K562 (cell line): ENCODE data around the gene PGF. TPM values are rescaled to one million over a fixed set of nuclear protein-coding genes. Genes with fewer than 3 reads are reported as not detected.

Source experiments
- ATAC-seq: fragments of 200-7000 bp; cut with Tn5 transposase; 3 replicates; pipeline ENCODE4 v1.9.1; 2020; ENCODE audit warnings: moderate library complexity
- BruUV-seq: library from RNA; stranded (reverse); fragments of 400-500 nt; replicated peaks from 2 replicates; lab custom pipeline; 2021; lab: Mats Ljungman, UMichigan
- CTCF ChIA-PET: fragments of 300-600 bp; formaldehyde crosslinking; extraction: SDS; loops from one replicate; lab custom pipeline; 2021; ENCODE audit warnings: low intra/inter-chr PET ratio; lab: Yijun Ruan, JAX
- POLR2A ChIA-PET: fragments of 300-600, 350-650 bp; sonication (Branson Sonifier 250); formaldehyde crosslinking; extraction: SDS; loops from one replicate; lab custom pipeline; 2021; ENCODE audit warnings: antibody characterized with exemption, inconsistent platforms; lab: Yijun Ruan, JAX
- DNase-seq, 4 experiments: peaks; one replicate each; pipeline versions ENCODE4 v3.0.0 to v3.0.0-alpha.2; 2011 to 2018; ENCODE audit warnings: low spot score in 3 of 4, mixed read lengths in 3 of 4; ENCODE audit errors: extremely low read depth in 1 of 4
- FAIRE-seq: peaks from 2 replicates; lab custom pipeline; 2011; peaks lifted over from hg19 to GRCh38; lab: Jason Lieb, UNC
- H2AFZ ChIP-seq: 2 replicates; pipeline ENCODE4 v1.6.0; 2011; ENCODE audit warnings: low read depth, low read length, control low read depth, inconsistent platforms
- H3K27ac ChIP-seq: fragments of 200-600 bp; 3 replicates; pipeline ENCODE4 v1.8.0; 2011; ENCODE audit warnings: low read depth, mild to moderate bottlenecking, control low read depth, inconsistent platforms, low read length, moderate library complexity, mixed read lengths; ENCODE audit errors: extremely low read depth
- H3K27me3 ChIP-seq, 2 experiments: fragments of 300-600 bp in 1 of 2; 2 replicates in 1 of 2; 3 replicates in 1 of 2; pipeline versions ENCODE4 v1.6.0 to v1.8.0; 2011; ENCODE audit warnings: inconsistent platforms in 2 of 2, low read length in 2 of 2, mild to moderate bottlenecking in 1 of 2, mixed read lengths in 1 of 2, moderate library complexity in 1 of 2; ENCODE audit not compliant: control insufficient read depth in 2 of 2, insufficient read depth in 2 of 2
- H3K36me3 ChIP-seq: fragments of 300-600 bp; 3 replicates; pipeline ENCODE4 v1.8.0; 2011; ENCODE audit warnings: mild to moderate bottlenecking, low read length, inconsistent platforms; ENCODE audit not compliant: control insufficient read depth, insufficient read depth
- H3K4me1 ChIP-seq, 2 experiments: fragments of 200-600 bp in 1 of 2; replicated peaks in 1 of 2; 2 replicates in 1 of 2; 3 replicates in 1 of 2; pipeline versions ENCODE4 v1.5.1 to v1.8.0; 2011; ENCODE audit warnings: inconsistent platforms in 2 of 2, low read length in 2 of 2, mild to moderate bottlenecking in 1 of 2, mixed read lengths in 1 of 2, moderate library complexity in 1 of 2; ENCODE audit not compliant: control insufficient read depth in 2 of 2, insufficient read depth in 2 of 2
- H3K4me2 ChIP-seq: 2 replicates; pipeline ENCODE4 v1.6.1; 2011; ENCODE audit warnings: low read length, control low read depth, inconsistent platforms, mixed read lengths; ENCODE audit not compliant: insufficient read depth
- H3K4me3 ChIP-seq: fragments of 200-600 bp; sonication (generic), shearing (Covaris generic); 2 replicates; pipeline ENCODE4 v1.5.1; 2016; ENCODE audit warnings: control low read depth, inconsistent platforms
- H3K79me2 ChIP-seq: fragments of 200-600 bp; 3 replicates; pipeline ENCODE4 v1.8.0; 2011; ENCODE audit warnings: low read length, inconsistent platforms; ENCODE audit not compliant: control insufficient read depth, insufficient read depth
- H3K9ac ChIP-seq, 2 experiments: 2 replicates each; pipeline versions ENCODE4 v1.6.0 to v1.6.1; 2011; ENCODE audit warnings: low read depth in 2 of 2, low read length in 2 of 2, control low read depth in 1 of 2, inconsistent platforms in 1 of 2, mild to moderate bottlenecking in 1 of 2, mixed read lengths in 1 of 2; ENCODE audit not compliant: insufficient read depth in 1 of 2
- H3K9me1 ChIP-seq: one replicate; pipeline ENCODE4 v1.6.0; 2011; ENCODE audit warnings: inconsistent platforms, mild to moderate bottlenecking, low read length, moderate library complexity; ENCODE audit not compliant: control insufficient read depth, insufficient read depth
- H3K9me3 ChIP-seq: replicated peaks from 2 replicates; pipeline ENCODE4 v1.5.1; 2011; ENCODE audit warnings: low read depth, low read length, inconsistent platforms; ENCODE audit not compliant: control insufficient read depth, insufficient read depth
- H4K20me1 ChIP-seq: replicated peaks from 2 replicates; pipeline ENCODE4 v1.6.1; 2011; ENCODE audit warnings: low read length, inconsistent platforms, mixed read lengths; ENCODE audit not compliant: control insufficient read depth, insufficient read depth
- BMI1 ChIP-seq: fragments of 150-350 bp; IDR thresholded peaks from 2 replicates; pipeline ENCODE4 v1.6.1; 2014; ENCODE audit warnings: low read length
- CBFA2T3 ChIP-seq: fragments of 450-650 bp; IDR thresholded peaks from 2 replicates; pipeline ENCODE4 v1.6.1; 2017
- CCNT2 ChIP-seq: IDR thresholded peaks from 2 replicates; pipeline ENCODE4 v1.6.1; 2011; ENCODE audit warnings: borderline replicate concordance, low read depth, mild to moderate bottlenecking, moderate library complexity, mixed read lengths, low read length; ENCODE audit not compliant: insufficient read length; ENCODE audit errors: extremely low read depth
- EP300 ChIP-seq: IDR thresholded peaks from 2 replicates; pipeline ENCODE4 v1.6.1; 2012; ENCODE audit warnings: low read length, improper control_type of control experiment
- ERF ChIP-seq: fragments of 450-650 bp; formaldehyde crosslinking; IDR thresholded peaks from 2 replicates; pipeline ENCODE4 v1.4.0; 2020; ENCODE audit warnings: mild to moderate bottlenecking, mixed read lengths
- FOXK2 ChIP-seq, 2 experiments: fragments of 450-650 bp; IDR thresholded peaks in 1 of 2; conservative IDR thresholded peaks in 1 of 2; 2 replicates each; pipeline ENCODE4 v1.6.1; 2016; ENCODE audit warnings: low read depth in 2 of 2, mild to moderate bottlenecking in 1 of 2
- GTF2F1 ChIP-seq: IDR thresholded peaks from 2 replicates; pipeline ENCODE4 v1.6.1; 2011; ENCODE audit warnings: low read depth, low read length, improper control_type of control experiment
- MAFF ChIP-seq: IDR thresholded peaks from 2 replicates; pipeline ENCODE4 v1.6.1; 2012; ENCODE audit warnings: low read length, improper control_type of control experiment
- NEUROD1 ChIP-seq: fragments of 150-350 bp; IDR thresholded peaks from 2 replicates; pipeline ENCODE4 v1.6.1; 2014; ENCODE audit warnings: borderline replicate concordance, low read length, low read depth; ENCODE audit not compliant: partially characterized antibody
- SRF ChIP-seq, 2 experiments: fragments of 250-450, 450-650 bp in 1 of 2; sonication (Bioruptor Pico) in 1 of 2; sonication (generic) in 1 of 2; formaldehyde crosslinking; IDR thresholded peaks; 2 replicates each; pipeline versions ENCODE4 v1.5.0 to v1.5.1; 2020 to 2022; ENCODE audit warnings: mild to moderate bottlenecking in 1 of 2, missing genetic modification reagents in 1 of 2
- SRSF3 ChIP-seq: fragments of 200-400 bp; formaldehyde crosslinking; IDR thresholded peaks from 2 replicates; pipeline ENCODE4 v1.6.1; 2016; ENCODE audit warnings: mild to moderate bottlenecking, low read length, moderate library complexity; ENCODE audit not compliant: insufficient read depth
- TCFL5 ChIP-seq: fragments of 250-450 bp; sonication (Bioruptor Pico); conservative IDR thresholded peaks from 2 replicates; pipeline ENCODE4 v1.6.1; 2021; ENCODE audit warnings: mild to moderate bottlenecking, moderate library complexity, matching md5 sums
- ZNF586 ChIP-seq: fragments of 450-650 bp; formaldehyde crosslinking; conservative IDR thresholded peaks from 2 replicates; pipeline ENCODE4 v1.4.0; 2020; ENCODE audit warnings: mild to moderate bottlenecking, moderate library complexity
- WGBS: fragments of 100-300 bp; shearing (Covaris generic); methylation state at CpG from one replicate; pipeline ENCODE4 v1.1.6; 2016; ENCODE audit warnings: low coverage, mixed read lengths; ENCODE audit not compliant: insufficient coverage; ENCODE audit errors: missing lambda C conversion rate; 5-methylcytosine and 5-hydroxymethylcytosine counted together
- in situ Hi-C: fragments of 300-500 bp; cut with MboI; formaldehyde crosslinking; loops from 4 replicates; pipeline ENCODE4 v1.15.0; 2018; ENCODE audit warnings: inconsistent platforms, mixed read lengths
- intact Hi-C: fragments of 100-400 bp; cut with micrococcal nuclease; formaldehyde crosslinking; loops from 2 replicates; pipeline ENCODE4 v1.14.2; 2022
- polyA plus RNA-seq, 8 experiments: library from polyadenylated mRNA; depleted of rRNA in 4 of 8; stranded (reverse) in 5 of 8; unstranded in 3 of 8; fragments of >200 nt; fragmentation: Nextera tagmentation in 2 of 8; fragmentation: Illumina TruSeq in 1 of 8; extraction: Ambion mirVana in 2 of 8; extraction: Trizol in 1 of 8; gene quantifications; 2 replicates each; pipeline versions ENCODE4 v1.2.1 to v1.2.3, GENCODE V29; 2011 to 2014; ENCODE audit warnings: inconsistent platforms in 1 of 8, missing spikeins in 1 of 8
- total RNA-seq, 7 experiments: library from RNA; depleted of rRNA in 6 of 7; stranded (reverse); fragments of >200 nt in 6 of 7; fragmentation: Illumina TruSeq in 2 of 7; extraction: Trizol in 2 of 7; gene quantifications; 2 replicates each; pipeline versions ENCODE4 v1.2.1 to v1.2.3, GENCODE V29; 2011 to 2021; ENCODE audit warnings: low replicate concordance in 1 of 7

The PGF gene
- total and polyA plus RNA-seq, 9 of the 15 experiments (the other 6 are each of a cell fraction or from before 2014, with no cell fraction given): 0.04 to 0.44 (median 0.18) TPM

DNA sequence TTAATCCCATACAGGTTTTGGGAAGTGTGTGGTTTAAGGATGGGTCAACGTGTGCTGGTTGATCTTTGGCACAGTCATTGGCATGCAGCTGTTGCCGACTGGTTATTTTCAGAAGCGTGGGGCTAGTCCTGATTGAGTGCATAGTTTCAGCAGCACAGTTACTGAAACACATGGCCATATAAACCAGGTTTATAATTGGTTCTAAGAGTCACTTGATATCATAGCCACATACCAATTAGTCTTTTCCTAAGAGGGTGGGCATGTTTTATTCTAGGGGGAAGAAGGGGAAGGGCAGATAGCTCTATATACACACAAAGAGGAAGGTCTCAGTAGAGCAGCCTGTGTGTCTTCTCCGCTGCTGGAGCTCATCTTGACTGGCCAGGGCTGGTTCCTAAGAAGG is 21.4 kb downstream of the PGF start:
- no peak for TF ChIP-seq FOXK2 (conservative IDR thresholded peaks at IDR 0.05 in 1 of 2, IDR thresholded peaks at IDR 0.05 in 1 of 2; ENCODE audit: low read depth in 2 of 2)
- TF ChIP-seq EP300: no peak
- TF ChIP-seq BMI1: no peak
- TF ChIP-seq CBFA2T3: no peak
- no peak for TF ChIP-seq SRF (CRISPR knock-in tag; IDR thresholded peaks at IDR 0.05)
- TF ChIP-seq ERF (CRISPR knock-in tag): no peak
- no peak for TF ChIP-seq GTF2F1
- TF ChIP-seq MAFF: no peak
- no peak for TF ChIP-seq ZNF586 (CRISPR knock-in tag)
- TF ChIP-seq CCNT2: no peak
- no peak for TF ChIP-seq NEUROD1
- no peak for TF ChIP-seq TCFL5 (CRISPR knock-in tag)
- TF ChIP-seq SRSF3: no peak
- Histone ChIP-seq H3K79me2 (no peaks in the 10 kb centered on the region), H3K4me3 (no peak overlapping the region), H3K27ac (no peak overlapping the region), H3K4me1 (peaks cover 6 to 14% of the 10 kb centered on the region in 2 experiments; a peak in 3 of 5 replicates), H3K27me3 (no peaks in the 10 kb centered on the region), H2AFZ (no peak overlapping the region), H3K36me3 (no peaks in the 10 kb centered on the region), H4K20me1 (no peaks in the 10 kb centered on the region), H3K9me3 (no peaks in the 10 kb centered on the region; the same call in 1 of the 2 replicates), H3K9me1 (no peaks in the 10 kb centered on the region), H3K9ac (peak overlapping the region in 1 of 2 experiments; percentile 73; a peak in 1 of 4 replicates), H3K4me2 (no peak overlapping the region)
- in situ Hi-C loops: no loop called here
- DNase-seq (no peak), FAIRE-seq (no peak), ATAC-seq (no peak)
- ChIA-PET POLR2A (interaction anchor here (0.5 to 1.4 kb wide), 5 partner anchors 9 to 271 kb away, joined by 3 to 7 read pairs (median 3); partner anchors contain the start of gene RPS6KL1), CTCF (no interaction called here)
- no TSS peak for BruUV-seq
- 28% methylated on average over 2 of the region's 4 CpGs for WGBS
- intact Hi-C loops: no loop called here
